ENCODE measurements around the gene FBXL14.

GRCh38 chr12:1616233-1617066, 22.1 kb upstream of the FBXL14 start:
- TF ChIP-seq CTCF (conservative IDR thresholded peaks at IDR 0.05 in 1 of 2, IDR thresholded peaks at IDR 0.05 in 1 of 2; ENCODE audit: extremely low read depth in 1 of 2, insufficient read depth in 1 of 2, low read depth in 1 of 2, low read length in 2 of 2) (no peak), EZH2 (IDR thresholded peaks at IDR 0.05; ENCODE audit: borderline replicate concordance, low read length) (no peak)
